ENCODE results near the gene PTPRN2. TPM values are rescaled to one million over a fixed set of nuclear protein-coding genes. Genes with fewer than 3 reads are reported as not detected.

Gene PTPRN2
- total RNA-seq, 1 experiment from 2014 or later, result 0.11 TPM

GRCh38 chr7:157637216-157637949, 950.2 kb downstream of the PTPRN2 start:
- POLR2A ChIA-PET (ENCODE audit: low non-redundant PET), result no interaction called here

GRCh38 chr7:157635669-157636068, 952.0 kb downstream of the PTPRN2 start:
- intact Hi-C loops (cut with micrococcal nuclease; ENCODE audit: unreplicated experiment), result no loop called here
- TF ChIP-seq EZH2 (IDR thresholded peaks at IDR 0.05; ENCODE audit: borderline replicate concordance, low read depth, low read length, poor library complexity, severe bottlenecking) (no peak), CTCF (conservative IDR thresholded peaks at IDR 0.05; ENCODE audit: low read depth, low read length) (no peak)
- H3K27me3 ChIP-seq (replicated peaks; ENCODE audit: insufficient read depth, low read depth, low read length, poor library complexity), result peaks cover 63% of the 10 kb centered on the region
- H3K4me1 ChIP-seq (ENCODE audit: insufficient read depth, low read length, poor library complexity, severe bottlenecking), result no peaks in the 10 kb centered on the region
- H3K9me3 ChIP-seq (ENCODE audit: low read depth, low read length, poor library complexity, severe bottlenecking), result peaks cover 10% of the 10 kb centered on the region
- H3K36me3 ChIP-seq (ENCODE audit: insufficient read depth, low read length, poor library complexity, severe bottlenecking), result no peaks in the 10 kb centered on the region
- no peak for DNase-seq (ENCODE audit: low spot score)
- no peak overlapping the region for H3K4me3 ChIP-seq (ENCODE audit: low read depth, low read length, poor library complexity, severe bottlenecking)
- no peak overlapping the region for H3K27ac ChIP-seq (ENCODE audit: low read depth, low read length, poor library complexity, severe bottlenecking)
- BruUV-seq (replicated peaks), result no TSS peak
- POLR2A ChIA-PET (ENCODE audit: low non-redundant PET), result no interaction called here
- CTCF ChIA-PET, result no interaction called here

More at GRCh38 chr7:157637216-157637949, 950.2 kb downstream of the PTPRN2 start:
- CTCF ChIA-PET, result no interaction called here
- Histone ChIP-seq H3K9me3 (ENCODE audit: low read depth, low read length, poor library complexity, severe bottlenecking) (peaks cover 12% of the 10 kb centered on the region), H3K27me3 (replicated peaks; ENCODE audit: insufficient read depth, low read depth, low read length, poor library complexity) (peaks cover 56% of the 10 kb centered on the region), H3K4me1 (ENCODE audit: insufficient read depth, low read length, poor library complexity, severe bottlenecking) (no peaks in the 10 kb centered on the region), H3K4me3 (ENCODE audit: low read depth, low read length, poor library complexity, severe bottlenecking) (no peak overlapping the region), H3K36me3 (ENCODE audit: insufficient read depth, low read length, poor library complexity, severe bottlenecking) (no peaks in the 10 kb centered on the region), H3K27ac (ENCODE audit: low read depth, low read length, poor library complexity, severe bottlenecking) (no peak overlapping the region)
- no peak for TF ChIP-seq CTCF (conservative IDR thresholded peaks at IDR 0.05; ENCODE audit: low read depth, low read length)
- TF ChIP-seq EZH2 (IDR thresholded peaks at IDR 0.05; ENCODE audit: borderline replicate concordance, low read depth, low read length, poor library complexity, severe bottlenecking), result no peak
- intact Hi-C loops (cut with micrococcal nuclease; ENCODE audit: unreplicated experiment), result no loop called here
- no TSS peak for BruUV-seq (replicated peaks)
- DNase-seq (ENCODE audit: low spot score), result no peak

GRCh38 chr7:157635148-157635500, 952.5 kb downstream of the PTPRN2 start:
- Histone ChIP-seq H3K36me3 (ENCODE audit: insufficient read depth, low read length, poor library complexity, severe bottlenecking) (no peaks in the 10 kb centered on the region), H3K4me3 (ENCODE audit: low read depth, low read length, poor library complexity, severe bottlenecking) (no peak overlapping the region), H3K4me1 (ENCODE audit: insufficient read depth, low read length, poor library complexity, severe bottlenecking) (no peaks in the 10 kb centered on the region), H3K27me3 (replicated peaks; ENCODE audit: insufficient read depth, low read depth, low read length, poor library complexity) (peaks cover 65% of the 10 kb centered on the region), H3K9me3 (ENCODE audit: low read depth, low read length, poor library complexity, severe bottlenecking) (peaks cover 5% of the 10 kb centered on the region), H3K27ac (ENCODE audit: low read depth, low read length, poor library complexity, severe bottlenecking) (no peak overlapping the region)
- ChIA-PET CTCF (no interaction called here), POLR2A (ENCODE audit: low non-redundant PET) (no interaction called here)
- no TSS peak for BruUV-seq (replicated peaks)
- DNase-seq (ENCODE audit: low spot score), result no peak
- intact Hi-C loops (cut with micrococcal nuclease; ENCODE audit: unreplicated experiment), result no loop called here
- TF ChIP-seq EZH2 (IDR thresholded peaks at IDR 0.05; ENCODE audit: borderline replicate concordance, low read depth, low read length, poor library complexity, severe bottlenecking) (no peak), CTCF (conservative IDR thresholded peaks at IDR 0.05; ENCODE audit: low read depth, low read length) (no peak)

Measured in A673 (cell line).